Activated CD8-positive, alpha-beta memory T cell treated with anti-CD3 and anti-CD28 coated beads, Interleukin-2, amount 50 U/mL, for 48 hours (primary cell): Measurements from ENCODE around the gene ZEB2.

Experiments used
- DNase-seq: peaks from one replicate; pipeline ENCODE4 v3.0.0-alpha.2; 2020

The ZEB2 gene

GRCh38 chr2:144526831-144527230 is 6.9 kb upstream of the ZEB2 start:
- no peak for DNase-seq

GRCh38 chr2:144524118-144525009 is 4.4 kb upstream of the ZEB2 start:
- no peak for DNase-seq

- no peak for DNase-seq
Measured at GRCh38 chr2:144523596-144524117, 3.7 kb upstream of the ZEB2 start.

- no peak for DNase-seq
Measured at GRCh38 chr2:144522897-144523595, 3.1 kb upstream of the ZEB2 start.

- DNase-seq, result no peak
Measured at GRCh38 chr2:144522176-144522896, 2.4 kb upstream of the ZEB2 start.

- DNase-seq, result no peak
Measured at GRCh38 chr2:144521686-144522085, 1.8 kb upstream of the ZEB2 start.

- DNase-seq, result no peak
Measured at GRCh38 chr2:144520756-144521487, 1.0 kb upstream of the ZEB2 start.

- DNase-seq, result no peak
Measured at GRCh38 chr2:144519597-144519933, 354 bp downstream of the ZEB2 start.

- no peak for DNase-seq
Measured at GRCh38 chr2:144518748-144519596, 947 bp downstream of the ZEB2 start.

GRCh38 chr2:144517866-144518747 is 1.8 kb downstream of the ZEB2 start:
- no peak for DNase-seq

- peak; percentile 81 for DNase-seq
Measured at GRCh38 chr2:144516981-144517865, 2.7 kb downstream of the ZEB2 start.

- peak; percentile 69 for DNase-seq
Measured at GRCh38 chr2:144516411-144516980, 3.4 kb downstream of the ZEB2 start.

- DNase-seq, result peak; percentile 77
Measured at GRCh38 chr2:144515696-144516410, 4.1 kb downstream of the ZEB2 start.

GRCh38 chr2:144515099-144515695 is 4.7 kb downstream of the ZEB2 start:
- DNase-seq, result no peak

GRCh38 chr2:144514616-144515091 is 5.3 kb downstream of the ZEB2 start:
- DNase-seq, result no peak

- no peak for DNase-seq
Measured at GRCh38 chr2:144513388-144514101, 6.4 kb downstream of the ZEB2 start.

GRCh38 chr2:144512891-144513351 is 7.0 kb downstream of the ZEB2 start:
- no peak for DNase-seq
